VCaP (cell line): ENCODE results near the gene KRT77.

Source experiments
- H3K27ac ChIP-seq: fragments of 450-650 bp; 2 replicates; pipeline ENCODE4 v1.5.1; 2017
- CTCF ChIP-seq: fragments of 450-650 bp; conservative IDR thresholded peaks from 2 replicates; pipeline ENCODE4 v1.5.1; 2017; ENCODE audit warnings: mild to moderate bottlenecking, moderate library complexity

KRT77 gene

GRCh38 chr12:52655251-52655650 is 48.1 kb downstream of the KRT77 start:
- TF ChIP-seq CTCF: no peak
- peak overlapping the region; percentile 77 for H3K27ac ChIP-seq

- no peak for TF ChIP-seq CTCF
- H3K27ac ChIP-seq: peak within 1 kb of the TSS; percentile 85
Observed at GRCh38 chr12:52651726-52652261, 51.5 kb downstream of the KRT77 start, which contains the start of gene KRT2. KRT2 (minus strand) TSS chr12:52652211; CDS start chr12:52652142, 69 bp downstream.

- 0 out of 2 replicates have a peak, but pooled peaks have one; percentile 9 for TF ChIP-seq CTCF
- peak overlapping the region; percentile 85 for H3K27ac ChIP-seq
Observed at GRCh38 chr12:52650520-52651081, 52.7 kb downstream of the KRT77 start.

- TF ChIP-seq CTCF: no peak
- peak overlapping the region; percentile 85; the same call in 1 of the 2 replicates for H3K27ac ChIP-seq
Observed at GRCh38 chr12:52649066-52649465, 54.3 kb downstream of the KRT77 start.

GRCh38 chr12:52648012-52648550 is 55.2 kb downstream of the KRT77 start:
- TF ChIP-seq CTCF: no peak
- H3K27ac ChIP-seq: no peak overlapping the region

GRCh38 chr12:52647601-52648000 is 55.7 kb downstream of the KRT77 start:
- no peak for TF ChIP-seq CTCF
- no peak overlapping the region for H3K27ac ChIP-seq

GRCh38 chr12:52646613-52647012 is 56.7 kb downstream of the KRT77 start:
- H3K27ac ChIP-seq: no peak overlapping the region
- TF ChIP-seq CTCF: no peak
